Measurements from ENCODE around the gene KLK4. TPM values are rescaled to one million over a fixed set of nuclear protein-coding genes. Genes with fewer than 3 reads are reported as not detected.

Gene KLK4
- not detected for total RNA-seq

GRCh38 chr19:50911206-50912101 lies at the start of gene KLK4:
Gene KLK4 (minus strand): TSS chr19:50911395. CDS start chr19:50910738, 657 bp downstream.

GRCh38 chr19:50952910-50953309 lies 41.7 kb upstream of the KLK4 start, which contains the start of gene KLK5:
Gene KLK5 (minus strand): TSS chr19:50953038. CDS start chr19:50952657, 381 bp downstream.

GRCh38 chr19:50873056-50873455 lies 38.1 kb downstream of the KLK4 start, which contains the start of gene KLK2:
Gene KLK2 (plus strand): TSS chr19:50873439. CDS start chr19:50873474, 35 bp downstream.

Other genes with a start within 250 kb of the KLK4 start
- gene SHANK1, start 191.6 kb downstream of the KLK4 start, total RNA-seq = 23.3 TPM
- gene CLEC11A, start 188.0 kb downstream of the KLK4 start, total RNA-seq = 2.5 TPM
- gene GPR32, start 140.9 kb downstream of the KLK4 start, total RNA-seq = not detected
- gene ACP4, start 121.0 kb downstream of the KLK4 start, total RNA-seq = not detected
- not detected for gene KLK1, start 87.6 kb downstream of the KLK4 start, total RNA-seq
- gene KLK15, start 77.8 kb downstream of the KLK4 start, total RNA-seq = not detected
- not detected for gene KLK3, start 56.5 kb downstream of the KLK4 start, total RNA-seq
- gene KLK2, start 38.0 kb downstream of the KLK4 start, total RNA-seq = not detected
- gene KLK5, start 41.6 kb upstream of the KLK4 start, total RNA-seq = 0.69 TPM
- not detected for gene KLK6, start 58.2 kb upstream of the KLK4 start, total RNA-seq
- not detected for gene KLK7, start 72.5 kb upstream of the KLK4 start, total RNA-seq
- not detected for gene KLK8, start 90.2 kb upstream of the KLK4 start, total RNA-seq
- gene KLK10, start 108.3 kb upstream of the KLK4 start, total RNA-seq = 3.2 TPM
- gene KLK11, start 115.2 kb upstream of the KLK4 start, total RNA-seq = not detected
- not detected for gene KLK12, start 123.6 kb upstream of the KLK4 start, total RNA-seq
- 0.23 TPM for gene KLK13, start 153.7 kb upstream of the KLK4 start, total RNA-seq
- not detected for gene KLK14, start 171.5 kb upstream of the KLK4 start, total RNA-seq
- gene CTU1, start 197.0 kb upstream of the KLK4 start, total RNA-seq = 3.9 TPM
- 0.69 TPM for gene SIGLEC9, start 213.5 kb upstream of the KLK4 start, total RNA-seq
- 0.46 TPM for gene SIGLEC7, start 230.9 kb upstream of the KLK4 start, total RNA-seq

Data from diencephalon (tissue), 1 donor.